Left ventricle myocardium inferior (tissue), 1 donor: Measurements from ENCODE around the gene RBM18. TPM values are rescaled to one million over a fixed set of nuclear protein-coding genes. Genes with fewer than 3 reads are reported as not detected.

Experiments used
- DNase-seq: peaks from one replicate; pipeline ENCODE4 v3.0.0-alpha.2; 2020
- H3K27ac ChIP-seq: fragments of 200-600 bp; replicated peaks from 2 replicates; pipeline ENCODE4 v1.8.0; 2021
- H3K27me3 ChIP-seq: fragments of 200-600 bp; 2 replicates; pipeline ENCODE4 v1.8.0; 2021; ENCODE audit warnings: low read depth
- H3K36me3 ChIP-seq: fragments of 200-600 bp; 2 replicates; pipeline ENCODE4 v1.8.0; 2021
- H3K4me1 ChIP-seq: fragments of 200-600 bp; 2 replicates; pipeline ENCODE4 v1.8.0; 2021
- H3K4me3 ChIP-seq: fragments of 200-600 bp; 2 replicates; pipeline ENCODE4 v1.8.0; 2021; ENCODE audit warnings: mild to moderate bottlenecking, moderate library complexity
- H3K9me3 ChIP-seq: fragments of 200-600 bp; replicated peaks from 2 replicates; pipeline ENCODE4 v1.8.0; 2021
- intact Hi-C: fragments of 100-400 bp; cut with micrococcal nuclease; formaldehyde crosslinking; loops from one replicate; pipeline ENCODE4 v1.11.0; 2022
- total RNA-seq: library from RNA; stranded (reverse); fragmentation: NEBNext Ultra II Directional; extraction: Animal tissue kit (Norgen Biotek cat#: 25700); gene quantifications from one replicate; pipeline ENCODE4 v1.2.1, GENCODE V29; 2021
- TF ChIP-seq, protein P1 (sequence below): fragments of 200-600 bp; IDR thresholded peaks from 2 replicates; pipeline ENCODE4 v1.8.0; 2021; ENCODE audit warnings: antibody characterized with exemption, mild to moderate bottlenecking, borderline replicate concordance
- donor health status: DM: no; HTN: yes; CAD: no; lungs with severe emphysema.

RBM18 gene
- total RNA-seq, 1 donor from 2014 or later = 40.7 TPM

DNA sequence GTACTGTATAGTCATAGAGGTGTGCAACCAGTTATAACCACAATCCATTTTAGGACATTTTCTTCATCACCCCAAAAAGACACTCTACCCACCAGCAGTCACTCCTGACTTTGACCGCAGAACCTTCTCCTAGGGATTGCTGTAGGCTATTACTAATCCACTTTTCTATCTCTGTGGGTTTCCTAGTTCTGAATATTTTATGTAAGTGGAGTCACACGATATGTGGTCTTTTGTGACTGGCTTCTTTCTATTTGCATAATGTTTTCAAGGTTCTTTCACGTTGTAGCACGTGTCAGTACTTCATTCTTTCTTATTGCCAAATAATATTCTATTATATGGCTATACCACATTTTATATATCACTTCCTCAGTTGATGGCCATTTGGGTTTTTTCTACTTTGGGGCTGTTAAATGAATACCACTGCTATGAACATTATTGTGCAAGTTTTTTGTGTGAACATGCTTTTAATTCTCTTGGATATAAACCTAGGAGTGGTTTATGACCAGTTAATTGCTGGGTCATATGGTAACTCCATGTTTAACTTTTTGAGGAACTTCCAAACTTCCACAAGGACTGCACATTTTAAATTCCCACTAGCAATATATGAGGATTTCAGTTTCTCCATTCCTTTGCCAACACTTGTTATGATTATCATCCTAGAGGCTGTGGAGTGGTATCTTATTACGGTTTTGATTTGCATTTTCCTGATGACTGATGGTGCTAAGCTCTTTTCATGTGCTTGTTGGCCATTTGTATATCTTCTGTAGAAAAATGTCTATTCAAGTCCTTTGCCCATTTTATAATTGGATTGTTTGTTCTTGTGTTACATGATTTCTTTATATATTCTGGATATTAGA lies 37.8 kb upstream of the RBM18 start:
- Histone ChIP-seq H3K27me3 (no peaks in the 10 kb centered on the region), H3K27ac (no peak overlapping the region), H3K36me3 (peaks cover 48% of the 10 kb centered on the region), H3K4me3 (no peak overlapping the region), H3K9me3 (no peaks in the 10 kb centered on the region), H3K4me1 (peaks cover 34% of the 10 kb centered on the region)
- TF ChIP-seq, protein P1, sequence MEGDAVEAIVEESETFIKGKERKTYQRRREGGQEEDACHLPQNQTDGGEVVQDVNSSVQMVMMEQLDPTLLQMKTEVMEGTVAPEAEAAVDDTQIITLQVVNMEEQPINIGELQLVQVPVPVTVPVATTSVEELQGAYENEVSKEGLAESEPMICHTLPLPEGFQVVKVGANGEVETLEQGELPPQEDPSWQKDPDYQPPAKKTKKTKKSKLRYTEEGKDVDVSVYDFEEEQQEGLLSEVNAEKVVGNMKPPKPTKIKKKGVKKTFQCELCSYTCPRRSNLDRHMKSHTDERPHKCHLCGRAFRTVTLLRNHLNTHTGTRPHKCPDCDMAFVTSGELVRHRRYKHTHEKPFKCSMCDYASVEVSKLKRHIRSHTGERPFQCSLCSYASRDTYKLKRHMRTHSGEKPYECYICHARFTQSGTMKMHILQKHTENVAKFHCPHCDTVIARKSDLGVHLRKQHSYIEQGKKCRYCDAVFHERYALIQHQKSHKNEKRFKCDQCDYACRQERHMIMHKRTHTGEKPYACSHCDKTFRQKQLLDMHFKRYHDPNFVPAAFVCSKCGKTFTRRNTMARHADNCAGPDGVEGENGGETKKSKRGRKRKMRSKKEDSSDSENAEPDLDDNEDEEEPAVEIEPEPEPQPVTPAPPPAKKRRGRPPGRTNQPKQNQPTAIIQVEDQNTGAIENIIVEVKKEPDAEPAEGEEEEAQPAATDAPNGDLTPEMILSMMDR = no peak
- intact Hi-C loops = no loop called here
- no peak for DNase-seq

DNA sequence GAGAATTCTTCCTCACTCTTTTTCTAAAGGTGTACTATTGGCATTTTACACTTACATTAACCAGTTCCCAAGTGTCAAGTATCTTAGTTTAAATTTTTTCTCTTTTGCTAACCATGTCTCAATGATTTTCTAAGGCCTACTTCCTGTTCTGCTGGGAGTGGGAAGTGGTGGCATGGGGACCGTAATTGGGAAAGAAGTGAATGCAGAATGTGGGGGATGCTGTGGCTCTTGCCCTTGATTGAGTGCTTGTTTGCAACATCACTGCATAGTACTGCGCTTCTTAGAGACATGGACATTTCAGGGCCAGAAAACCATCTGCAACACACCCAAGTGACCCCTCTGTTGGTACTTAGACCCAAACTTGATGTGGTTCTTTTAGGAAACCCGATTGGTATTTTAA lies 32.9 kb upstream of the RBM18 start:
- DNase-seq = no peak
- Histone ChIP-seq H3K4me3 (no peak overlapping the region), H3K27me3 (no peaks in the 10 kb centered on the region), H3K36me3 (peaks cover 76% of the 10 kb centered on the region), H3K9me3 (no peaks in the 10 kb centered on the region), H3K4me1 (no peaks in the 10 kb centered on the region), H3K27ac (no peak overlapping the region)
- intact Hi-C loops = no loop called here
- TF ChIP-seq, protein P1 = no peak

DNA sequence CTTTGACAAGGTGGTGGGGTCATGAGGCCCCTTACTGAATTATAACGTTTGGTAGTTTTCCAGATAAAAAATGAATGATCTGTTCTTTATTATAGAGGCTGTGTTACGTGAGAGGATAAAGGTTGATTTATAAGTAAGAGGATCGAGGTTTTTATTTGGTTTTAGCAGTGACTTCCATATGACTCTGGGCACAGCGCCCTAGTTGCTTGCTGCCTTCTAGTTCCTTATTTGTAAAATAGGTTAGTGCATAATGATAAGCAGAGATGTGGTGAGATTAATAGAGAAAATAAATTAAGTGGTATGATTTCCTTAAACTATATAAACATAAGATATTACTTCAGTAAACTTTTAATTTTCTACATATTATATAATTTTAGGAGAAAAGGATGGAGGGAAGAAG lies 29.9 kb upstream of the RBM18 start:
- peaks cover 15% of the 10 kb centered on the region for H3K4me1 ChIP-seq
- intact Hi-C loops = no loop called here
- H3K27me3 ChIP-seq = no peaks in the 10 kb centered on the region
- TF ChIP-seq, protein P1 = no peak
- H3K9me3 ChIP-seq = no peaks in the 10 kb centered on the region
- no peak overlapping the region for H3K4me3 ChIP-seq
- no peak overlapping the region for H3K27ac ChIP-seq
- no peak for DNase-seq
- peaks cover 78% of the 10 kb centered on the region for H3K36me3 ChIP-seq

DNA sequence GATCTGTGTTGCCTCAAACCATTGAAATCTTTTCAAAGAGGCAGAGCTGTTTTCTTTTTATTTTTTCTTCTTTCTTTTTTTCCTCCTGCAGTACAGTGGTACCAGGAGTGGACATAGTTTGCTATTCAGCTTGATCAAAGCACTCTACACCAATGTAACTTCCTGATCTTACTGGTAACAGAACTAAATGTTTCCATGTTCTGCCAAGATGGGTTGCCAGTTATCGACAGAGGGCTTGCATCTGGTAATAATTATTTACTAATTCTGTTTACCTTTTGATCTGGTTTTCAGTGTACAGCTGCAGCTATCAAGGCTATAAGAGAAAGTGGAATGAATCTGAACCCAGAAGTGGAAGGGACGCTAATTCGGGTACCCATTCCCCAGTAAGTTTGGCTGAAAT lies 26.8 kb upstream of the RBM18 start:
- intact Hi-C loops = no loop called here
- Histone ChIP-seq H3K27me3 (no peaks in the 10 kb centered on the region), H3K4me3 (no peak overlapping the region), H3K27ac (no peak overlapping the region), H3K4me1 (peaks cover 15% of the 10 kb centered on the region), H3K36me3 (peaks cover 79% of the 10 kb centered on the region), H3K9me3 (no peaks in the 10 kb centered on the region)
- TF ChIP-seq, protein P1 = no peak
- DNase-seq = no peak

DNA sequence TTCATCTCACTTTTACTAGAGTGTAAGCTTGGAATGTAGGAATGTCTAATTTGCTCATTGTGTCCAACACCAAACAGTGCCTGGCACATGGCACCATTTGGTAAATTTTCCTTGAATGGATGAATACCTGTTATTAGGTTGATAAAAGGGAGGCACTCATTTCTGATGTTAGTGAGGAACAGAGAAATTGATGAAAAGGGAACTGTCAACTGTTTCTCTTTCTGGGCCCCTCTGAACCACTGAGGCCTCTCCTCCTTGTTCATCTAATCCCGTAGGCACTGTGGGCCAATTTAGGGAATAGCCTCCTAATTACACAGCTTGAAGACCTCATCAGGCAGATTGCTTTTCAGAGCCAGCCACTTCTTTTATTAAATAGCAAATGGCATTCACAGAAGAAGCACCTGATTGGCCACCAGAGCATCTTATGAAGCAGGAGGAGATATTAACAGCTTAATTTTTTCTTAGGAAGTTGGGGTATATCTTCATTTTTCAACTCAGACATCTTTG lies 22.6 kb upstream of the RBM18 start:
- Histone ChIP-seq H3K9me3 (no peaks in the 10 kb centered on the region), H3K4me3 (no peak overlapping the region), H3K27me3 (no peaks in the 10 kb centered on the region), H3K36me3 (peaks cover 70% of the 10 kb centered on the region), H3K27ac (no peak overlapping the region), H3K4me1 (peaks cover 31% of the 10 kb centered on the region)
- TF ChIP-seq, protein P1 = no peak
- intact Hi-C loops = no loop called here
- no peak for DNase-seq
